Hematopoietic multipotent progenitor cell treated with erythropoietin and hydrocortisone succinate and interleukin-3 and kit ligand, for 17 days (in vitro differentiated cells): Measurements from ENCODE around the gene TXNDC12.
"Not testable (repeated sequence)": the region's sequence is repeated elsewhere in the genome, so short reads cannot be mapped to it uniquely, and the experiment has no call there.

ENCODE experiments used
- DNase-seq: peaks from one replicate; pipeline ENCODE4 v3.0.0-alpha.2; 2015; ENCODE audit warnings: low spot score

The TXNDC12 gene

DNA sequence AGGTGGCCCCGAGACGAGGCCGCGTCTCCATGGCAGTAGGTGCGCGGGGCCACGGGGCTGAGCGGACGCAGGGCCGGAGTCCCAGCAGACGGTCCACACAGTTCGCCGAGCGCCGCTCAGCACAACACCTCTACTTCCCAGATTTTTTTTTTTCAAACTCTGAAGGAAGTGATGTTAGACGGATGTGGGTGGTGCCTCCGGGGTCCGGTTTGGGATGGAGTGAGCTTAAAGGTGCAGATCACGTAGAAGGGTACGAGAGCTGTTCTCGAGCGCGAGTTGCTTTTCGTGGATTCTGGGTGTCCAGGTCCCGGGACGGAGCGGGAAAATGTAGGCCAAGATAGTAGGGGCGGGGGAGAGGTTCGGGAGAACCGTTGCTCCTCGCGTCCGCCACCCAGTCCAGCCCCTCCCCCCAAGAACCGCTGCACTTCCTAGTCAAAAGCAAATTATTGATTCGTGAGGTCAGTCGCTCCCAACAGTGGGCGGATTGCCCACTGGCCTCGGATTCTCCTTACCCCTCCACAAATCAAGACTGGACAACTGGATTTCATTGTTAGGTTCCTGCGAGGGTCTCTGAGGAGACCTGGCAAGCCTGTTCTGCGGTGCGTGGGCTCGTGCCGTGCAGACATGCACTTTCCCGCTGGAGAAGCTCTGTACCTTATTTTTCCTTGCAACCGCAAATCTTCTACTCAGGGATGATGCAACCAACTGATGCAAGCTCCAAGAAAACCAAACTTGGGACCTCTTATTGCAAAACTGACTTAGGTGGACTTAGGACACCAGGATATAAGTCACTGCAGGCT lies at the start of gene TXNDC12:
Gene TXNDC12, minus strand, starts transcription at position 126 of the 800 bp plus-strand sequence. Its CDS starts 95 bp downstream, at position 31.
- DNase-seq = peak; percentile 51

DNA sequence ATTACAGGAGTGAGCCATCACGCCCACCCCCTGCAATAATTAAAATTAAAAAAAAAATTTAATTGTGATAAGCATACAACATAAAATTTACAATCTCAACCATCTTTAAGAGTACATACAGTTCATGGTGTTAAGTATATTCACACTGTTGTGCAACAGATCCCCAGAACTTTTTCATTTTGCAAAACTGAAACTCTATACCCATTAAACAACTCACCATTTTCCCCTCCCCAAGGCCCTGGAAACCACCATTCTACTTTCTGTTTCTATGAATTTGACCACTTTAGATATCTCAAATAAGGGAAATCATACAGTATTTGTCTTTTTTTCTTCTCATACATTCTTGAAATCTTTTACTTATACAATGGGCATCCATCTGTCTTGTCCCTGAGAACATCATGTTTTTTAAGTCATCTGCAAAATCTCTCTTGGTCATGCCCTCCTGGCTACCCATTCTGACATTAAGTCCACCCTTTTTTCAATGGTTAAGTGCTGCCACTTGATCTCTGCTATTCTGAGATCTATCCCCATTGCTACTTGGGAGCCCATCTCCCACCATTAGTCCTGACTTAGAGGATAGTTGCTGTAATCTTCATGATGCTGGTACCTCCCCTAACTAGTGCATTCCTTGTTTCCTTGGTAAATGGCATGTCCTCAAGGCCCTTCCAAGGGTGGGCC lies 47.5 kb upstream of the TXNDC12 start:
- no peak for DNase-seq

GRCh38 chr1:52098139-52098871 lies 43.3 kb upstream of the TXNDC12 start:
- no peak for DNase-seq

DNA sequence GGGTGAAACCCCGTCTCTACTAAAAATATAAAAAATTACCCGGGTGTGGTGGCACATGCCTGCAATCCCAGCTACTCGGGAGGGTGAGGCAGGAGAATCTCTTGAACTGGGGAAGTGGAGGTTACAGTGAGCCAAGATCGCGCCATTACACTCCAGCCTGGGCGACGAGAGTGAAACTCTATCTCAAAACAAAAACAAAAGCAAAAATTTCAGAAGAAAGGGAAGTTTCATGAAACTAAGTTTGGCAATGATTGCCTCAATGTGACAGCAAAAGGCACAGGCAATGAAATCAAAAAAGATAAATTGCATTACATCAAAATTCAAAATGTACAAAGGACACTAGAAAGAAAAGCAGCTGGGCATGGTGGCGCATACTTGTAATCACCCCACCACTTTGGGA lies 41.2 kb upstream of the TXNDC12 start:
- DNase-seq = no peak

DNA sequence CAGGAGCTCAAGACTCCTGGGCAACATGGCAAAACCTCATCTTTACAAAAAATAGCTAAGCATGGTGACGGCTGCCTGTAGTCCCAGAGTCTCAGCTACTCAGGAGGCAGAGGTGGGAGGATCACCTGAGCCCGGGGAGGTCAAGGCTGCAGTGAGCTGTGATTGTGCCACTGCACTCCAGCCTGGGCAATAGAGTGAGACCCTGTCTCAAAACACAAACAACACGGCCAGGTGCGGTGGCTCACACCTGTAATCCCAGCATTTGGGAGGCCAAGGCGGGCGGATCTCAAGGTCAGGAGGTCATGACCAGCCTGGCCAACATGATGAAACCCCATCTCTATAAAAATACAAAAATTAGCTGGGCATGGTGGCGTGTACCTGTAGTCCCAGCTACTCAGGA lies 39.3 kb upstream of the TXNDC12 start:
- not testable (repeated sequence) for DNase-seq

DNA sequence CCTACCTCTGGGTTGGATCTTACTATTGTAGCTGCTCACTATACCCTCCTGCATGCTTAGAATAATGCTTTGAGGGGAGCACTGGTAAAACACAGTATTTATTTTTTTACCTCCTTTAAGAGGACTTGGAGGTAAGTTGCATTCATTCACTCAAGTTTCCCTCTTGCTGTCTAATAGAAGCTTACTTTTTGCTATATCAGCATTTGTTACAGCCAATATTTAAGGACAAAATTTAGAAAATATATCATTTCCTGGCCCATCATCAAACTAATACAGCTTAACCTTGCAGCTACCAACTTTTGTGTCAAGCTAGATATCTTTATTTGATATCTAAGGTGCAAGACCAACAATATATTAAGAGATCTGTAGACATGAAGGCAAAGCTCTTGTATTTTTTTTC lies 32.9 kb upstream of the TXNDC12 start:
- not testable (repeated sequence) for DNase-seq

- no peak for DNase-seq
These were observed 25.0 kb upstream of the TXNDC12 start for GRCh38 chr1:52080014-52080415.

- not testable (repeated sequence) for DNase-seq
These were observed 22.3 kb upstream of the TXNDC12 start for GRCh38 chr1:52077277-52077676.

GRCh38 chr1:52072291-52072690 lies 17.3 kb upstream of the TXNDC12 start:
- no peak for DNase-seq

DNA sequence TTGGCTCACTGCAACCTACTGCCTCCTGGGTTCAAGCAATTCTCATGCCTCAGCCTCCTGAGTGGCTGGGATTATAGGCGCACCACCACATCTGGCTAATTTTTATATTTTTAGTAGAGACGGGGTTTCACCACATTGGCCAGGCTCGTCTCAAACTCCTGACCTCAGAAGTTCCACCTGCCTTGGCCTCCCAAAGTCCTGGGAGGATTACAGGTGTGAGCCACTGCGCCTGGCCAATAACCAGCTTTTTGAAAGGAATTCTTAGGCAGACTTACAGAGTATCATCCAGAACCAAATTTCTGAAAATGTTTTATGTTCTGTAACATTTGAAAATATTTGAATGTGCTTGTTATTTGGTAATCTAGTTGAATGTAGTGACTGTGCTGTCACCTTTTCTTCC lies 15.7 kb upstream of the TXNDC12 start:
- DNase-seq = no peak

GRCh38 chr1:52063192-52063591 lies 8.2 kb upstream of the TXNDC12 start:
- DNase-seq = no peak

DNA sequence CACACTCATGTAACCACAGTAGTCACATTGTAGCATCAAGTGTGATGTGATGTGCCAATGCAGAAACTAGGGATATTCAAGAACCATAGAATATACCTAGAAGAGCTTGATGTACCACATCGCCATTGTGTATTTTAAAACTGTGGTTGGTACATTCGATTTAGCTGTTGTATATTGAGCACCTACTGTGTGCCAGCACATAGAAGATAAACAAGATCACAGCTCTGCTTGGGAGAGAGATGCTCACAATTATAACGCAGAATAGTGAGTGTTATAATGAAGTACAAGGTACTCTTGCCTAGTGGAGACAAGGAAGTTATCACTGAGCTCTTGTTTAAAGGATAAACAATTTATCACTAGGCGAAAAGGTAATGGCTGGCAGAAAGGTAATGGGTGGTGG lies 5.8 kb upstream of the TXNDC12 start:
- DNase-seq = no peak

GRCh38 chr1:52059888-52060287 lies 4.9 kb upstream of the TXNDC12 start:
- DNase-seq = no peak

- no peak for DNase-seq
These were observed 4.3 kb upstream of the TXNDC12 start for GRCh38 chr1:52059321-52059720.

GRCh38 chr1:52057876-52058415 lies 3.0 kb upstream of the TXNDC12 start:
- no peak for DNase-seq

DNA sequence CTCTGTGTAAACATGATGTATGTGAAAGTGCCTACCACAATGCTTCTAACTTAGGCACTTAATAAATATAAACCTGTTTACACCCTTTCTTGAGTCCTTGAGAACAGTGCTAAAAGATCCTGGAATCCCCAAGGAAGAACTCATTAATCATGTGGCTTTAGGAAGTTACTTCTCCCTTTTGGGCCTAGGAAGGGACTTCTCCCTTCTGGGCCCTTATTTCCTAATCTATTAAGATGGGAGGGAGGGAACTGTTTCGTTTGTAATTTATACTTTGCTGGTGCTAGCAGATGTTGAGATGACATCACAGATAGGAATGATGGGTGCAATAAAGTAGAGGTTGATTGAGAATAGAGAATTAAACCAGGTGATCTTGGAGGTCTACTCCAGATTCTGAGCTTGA lies 2.3 kb upstream of the TXNDC12 start:
- DNase-seq = peak; percentile 30

DNA sequence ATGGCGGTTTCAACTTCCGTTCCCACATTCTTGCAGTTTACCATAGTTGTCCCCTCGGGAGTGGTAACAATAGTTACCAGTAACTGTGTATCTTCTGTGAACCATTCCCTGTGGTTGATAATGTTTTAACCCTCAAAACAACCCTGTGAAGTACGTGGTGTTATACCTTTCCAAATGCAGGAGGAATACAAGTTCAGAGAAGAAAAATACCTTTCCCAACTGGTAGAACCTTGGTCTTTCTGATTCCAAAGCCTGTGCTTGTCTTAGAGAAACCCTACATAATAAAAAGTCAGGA lies 1.9 kb upstream of the TXNDC12 start:
- DNase-seq = no peak

DNA sequence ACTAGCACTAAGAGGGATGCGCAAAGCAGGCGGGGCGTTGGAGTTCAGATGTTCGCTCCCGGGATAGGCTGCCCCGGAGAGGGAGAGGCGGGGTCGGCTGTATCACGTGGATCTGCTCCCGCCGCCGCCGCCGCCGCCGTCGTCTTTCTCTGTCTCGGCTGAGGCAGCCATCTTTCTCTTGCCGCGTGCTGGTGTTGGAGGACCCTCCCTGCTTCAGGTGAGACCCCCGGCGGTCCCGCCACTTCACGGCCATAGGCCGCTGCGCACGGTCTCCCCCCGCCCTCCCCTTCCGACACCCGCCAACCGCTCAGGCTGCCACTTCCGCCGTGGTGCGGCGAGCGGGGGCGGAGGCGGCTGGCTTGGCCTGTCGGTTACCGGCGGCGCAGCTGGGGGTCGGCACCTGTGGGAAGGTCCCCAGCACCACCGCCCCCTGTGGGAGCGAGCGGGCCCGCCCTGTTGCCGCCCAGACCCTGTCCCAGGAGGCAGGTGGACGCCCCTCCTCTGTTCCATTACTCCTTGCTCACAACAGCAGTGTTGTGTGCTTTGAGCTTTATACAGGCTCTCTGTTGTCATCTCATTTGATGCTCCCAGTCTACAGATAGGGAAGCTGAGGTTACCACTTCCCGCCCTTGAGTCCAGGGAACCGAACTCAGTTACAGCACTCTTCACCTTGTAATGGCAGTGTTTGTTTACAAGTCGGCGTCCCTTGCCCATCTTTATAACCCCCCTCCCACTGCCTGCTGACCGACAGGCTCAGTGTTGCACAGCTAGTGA lies 1.4 kb upstream of the TXNDC12 start, which contains the start of gene BTF3L4:
Gene BTF3L4, plus strand, starts transcription at position 133 of the 774 bp plus-strand sequence. CDS start 3,553 bp downstream, outside the sequence.
- DNase-seq = peak; percentile 84

GRCh38 chr1:52055866-52056162 lies 823 bp upstream of the TXNDC12 start:
- no peak for DNase-seq

- no peak for DNase-seq
These were observed 410 bp downstream of the TXNDC12 start for GRCh38 chr1:52054496-52055065.

GRCh38 chr1:52053862-52054261 lies 1.1 kb downstream of the TXNDC12 start:
- DNase-seq = no peak

- DNase-seq = not testable (repeated sequence)
These were observed 5.7 kb downstream of the TXNDC12 start for GRCh38 chr1:52049337-52049736.
